Immature natural killer cell (primary cell): ENCODE data around the gene KCNMA1. TPM values are rescaled to one million over a fixed set of nuclear protein-coding genes. Genes with fewer than 3 reads are reported as not detected.

Source experiments
- DNase-seq, 3 donors: peaks; one replicate each; pipeline ENCODE4 v3.0.0; 2022; ENCODE audit warnings: mixed read lengths in 1 of 3
- H3K27ac Mint-ChIP-seq, 6 donors: one replicate each; pipeline ENCODE4 v1.8.0; 2020; ENCODE audit warnings: mixed read lengths in 6 of 6, mild to moderate bottlenecking in 5 of 6, inconsistent platforms in 4 of 6, moderate library complexity in 3 of 6
- H3K27me3 Mint-ChIP-seq, 3 donors: one replicate each; pipeline ENCODE4 v1.8.0; 2020 to 2021; ENCODE audit warnings: low read depth in 3 of 3, mild to moderate bottlenecking in 3 of 3, mixed read lengths in 3 of 3, moderate library complexity in 3 of 3, inconsistent platforms in 1 of 3
- H3K36me3 Mint-ChIP-seq, 3 donors: one replicate each; pipeline ENCODE4 v1.8.0; 2020; ENCODE audit warnings: mixed read lengths in 3 of 3, inconsistent platforms in 2 of 3, mild to moderate bottlenecking in 2 of 3
- H3K4me1 Mint-ChIP-seq, 2 donors: one replicate each; pipeline ENCODE4 v1.8.0; 2020; ENCODE audit warnings: inconsistent platforms in 2 of 2, mild to moderate bottlenecking in 2 of 2, mixed read lengths in 2 of 2, moderate library complexity in 1 of 2
- H3K4me3 Mint-ChIP-seq, 5 donors: one replicate each; pipeline ENCODE4 v1.8.0; 2020; ENCODE audit warnings: mild to moderate bottlenecking in 5 of 5, mixed read lengths in 5 of 5, inconsistent platforms in 3 of 5, moderate library complexity in 3 of 5
- H3K9me3 Mint-ChIP-seq, 6 donors: one replicate each; pipeline ENCODE4 v1.8.0; 2020; ENCODE audit warnings: mild to moderate bottlenecking in 6 of 6, mixed read lengths in 6 of 6, inconsistent platforms in 4 of 6, moderate library complexity in 3 of 6
- polyA plus RNA-seq, 3 donors: library from polyadenylated mRNA; unstranded; fragments of 300-500 nt; fragmentation: Illumina TruSeq; gene quantifications; one replicate each; pipeline ENCODE4 v1.2.3, GENCODE V29; 2021

The KCNMA1 gene
- polyA plus RNA-seq, 3 donors from 2014 or later: not detected

- Mint-ChIP-seq H3K36me3 (no peaks in the 10 kb centered on the region), H3K4me1 (no peaks in the 10 kb centered on the region), H3K9me3 (no peaks in the 10 kb centered on the region), H3K27me3 (peaks cover 0 to 7% (median 4%) of the 10 kb centered on the region in 3 donors), H3K4me3 (no peak overlapping the region), H3K27ac (no peak overlapping the region)
- no peak for DNase-seq
These were observed 634.7 kb downstream of the KCNMA1 start for GRCh38 chr10:77002872-77003271.

- DNase-seq: no peak
- no peaks in the 10 kb centered on the region for H3K36me3 Mint-ChIP-seq
- peaks cover 0 to 7% (median 4%) of the 10 kb centered on the region in 3 donors for H3K27me3 Mint-ChIP-seq
- no peak overlapping the region for H3K4me3 Mint-ChIP-seq
- no peaks in the 10 kb centered on the region for H3K4me1 Mint-ChIP-seq
- H3K9me3 Mint-ChIP-seq: no peaks in the 10 kb centered on the region
- no peak overlapping the region for H3K27ac Mint-ChIP-seq
These were observed 636.4 kb downstream of the KCNMA1 start for GRCh38 chr10:77001206-77001605.

- DNase-seq: no peak
- Mint-ChIP-seq H3K27me3 (peaks cover 0 to 5% (median 4%) of the 10 kb centered on the region in 3 donors), H3K4me1 (no peaks in the 10 kb centered on the region), H3K4me3 (no peak overlapping the region), H3K36me3 (no peaks in the 10 kb centered on the region), H3K27ac (no peak overlapping the region), H3K9me3 (no peaks in the 10 kb centered on the region)
These were observed 639.2 kb downstream of the KCNMA1 start for GRCh38 chr10:76998451-76998850.

GRCh38 chr10:76997631-76998030 lies 640.0 kb downstream of the KCNMA1 start:
- H3K4me3 Mint-ChIP-seq: no peak overlapping the region
- no peaks in the 10 kb centered on the region for H3K36me3 Mint-ChIP-seq
- H3K27ac Mint-ChIP-seq: no peak overlapping the region
- no peaks in the 10 kb centered on the region for H3K9me3 Mint-ChIP-seq
- DNase-seq: no peak
- no peaks in the 10 kb centered on the region for H3K4me1 Mint-ChIP-seq
- peaks cover 0 to 6% (median 4%) of the 10 kb centered on the region in 3 donors for H3K27me3 Mint-ChIP-seq

- no peak overlapping the region for H3K4me3 Mint-ChIP-seq
These were observed 642.6 kb downstream of the KCNMA1 start for GRCh38 chr10:76995023-76995422.

GRCh38 chr10:76993213-76993612 lies 644.4 kb downstream of the KCNMA1 start:
- H3K4me1 Mint-ChIP-seq: no peaks in the 10 kb centered on the region
- H3K9me3 Mint-ChIP-seq: no peaks in the 10 kb centered on the region
- peaks cover 0 to 2% (median 0%) of the 10 kb centered on the region in 3 donors for H3K27me3 Mint-ChIP-seq
- H3K4me3 Mint-ChIP-seq: no peak overlapping the region
- H3K36me3 Mint-ChIP-seq: no peaks in the 10 kb centered on the region
- no peak overlapping the region for H3K27ac Mint-ChIP-seq
- DNase-seq: no peak

More at GRCh38 chr10:76995023-76995422, 642.6 kb downstream of the KCNMA1 start:
- DNase-seq: no peak
- H3K27me3 Mint-ChIP-seq: peaks cover 0 to 6% (median 0%) of the 10 kb centered on the region in 3 donors
- H3K36me3 Mint-ChIP-seq: no peaks in the 10 kb centered on the region
- no peak overlapping the region for H3K27ac Mint-ChIP-seq
- no peaks in the 10 kb centered on the region for H3K9me3 Mint-ChIP-seq
- H3K4me1 Mint-ChIP-seq: no peaks in the 10 kb centered on the region

GRCh38 chr10:76992467-76992866 lies 645.1 kb downstream of the KCNMA1 start:
- Mint-ChIP-seq H3K4me1 (no peaks in the 10 kb centered on the region), H3K27me3 (peaks cover 0 to 3% (median 0%) of the 10 kb centered on the region in 3 donors), H3K9me3 (no peaks in the 10 kb centered on the region), H3K27ac (no peak overlapping the region), H3K36me3 (no peaks in the 10 kb centered on the region), H3K4me3 (no peak overlapping the region)
- no peak for DNase-seq

- H3K9me3 Mint-ChIP-seq: no peaks in the 10 kb centered on the region
- no peaks in the 10 kb centered on the region for H3K36me3 Mint-ChIP-seq
- DNase-seq: no peak
- no peak overlapping the region for H3K4me3 Mint-ChIP-seq
- H3K4me1 Mint-ChIP-seq: no peaks in the 10 kb centered on the region
- peaks cover 0 to 3% (median 0%) of the 10 kb centered on the region in 3 donors for H3K27me3 Mint-ChIP-seq
- H3K27ac Mint-ChIP-seq: no peak overlapping the region
These were observed 646.0 kb downstream of the KCNMA1 start for GRCh38 chr10:76991621-76992020.

- Mint-ChIP-seq H3K27ac (no peak overlapping the region), H3K36me3 (no peaks in the 10 kb centered on the region), H3K4me3 (no peak overlapping the region), H3K4me1 (no peaks in the 10 kb centered on the region), H3K9me3 (no peaks in the 10 kb centered on the region), H3K27me3 (peaks cover 0 to 3% (median 0%) of the 10 kb centered on the region in 3 donors)
- DNase-seq: no peak
These were observed 647.0 kb downstream of the KCNMA1 start for GRCh38 chr10:76990561-76990960.

GRCh38 chr10:76984559-76985443 lies 652.8 kb downstream of the KCNMA1 start:
- no peaks in the 10 kb centered on the region for H3K4me1 Mint-ChIP-seq
- DNase-seq: peak; percentile 37 to 50 (median 43)
- H3K27ac Mint-ChIP-seq: no peak overlapping the region
- H3K27me3 Mint-ChIP-seq: peaks cover 1 to 7% (median 2%) of the 10 kb centered on the region in 3 donors
- H3K4me3 Mint-ChIP-seq: no peak overlapping the region
- H3K9me3 Mint-ChIP-seq: no peaks in the 10 kb centered on the region
- no peaks in the 10 kb centered on the region for H3K36me3 Mint-ChIP-seq

GRCh38 chr10:76983624-76984023 lies 654.0 kb downstream of the KCNMA1 start:
- Mint-ChIP-seq H3K27me3 (peaks cover 1 to 7% (median 2%) of the 10 kb centered on the region in 3 donors), H3K36me3 (no peaks in the 10 kb centered on the region), H3K9me3 (no peaks in the 10 kb centered on the region), H3K4me1 (no peaks in the 10 kb centered on the region), H3K4me3 (no peak overlapping the region), H3K27ac (no peak overlapping the region)
- no peak for DNase-seq

GRCh38 chr10:76982671-76983070 lies 654.9 kb downstream of the KCNMA1 start:
- H3K36me3 Mint-ChIP-seq: no peaks in the 10 kb centered on the region
- no peak overlapping the region for H3K4me3 Mint-ChIP-seq
- DNase-seq: no peak
- H3K27me3 Mint-ChIP-seq: peaks cover 0 to 7% (median 2%) of the 10 kb centered on the region in 3 donors
- H3K27ac Mint-ChIP-seq: no peak overlapping the region
- no peaks in the 10 kb centered on the region for H3K4me1 Mint-ChIP-seq
- no peaks in the 10 kb centered on the region for H3K9me3 Mint-ChIP-seq

- H3K36me3 Mint-ChIP-seq: no peaks in the 10 kb centered on the region
- no peak for DNase-seq
- H3K27me3 Mint-ChIP-seq: peaks cover 0 to 11% (median 2%) of the 10 kb centered on the region in 3 donors
- no peak overlapping the region for H3K27ac Mint-ChIP-seq
- no peaks in the 10 kb centered on the region for H3K4me1 Mint-ChIP-seq
- no peak overlapping the region for H3K4me3 Mint-ChIP-seq
- no peaks in the 10 kb centered on the region for H3K9me3 Mint-ChIP-seq
These were observed 656.4 kb downstream of the KCNMA1 start for GRCh38 chr10:76981251-76981650.

- Mint-ChIP-seq H3K27me3 (peaks cover 0 to 16% (median 2%) of the 10 kb centered on the region in 3 donors), H3K27ac (no peak overlapping the region), H3K36me3 (no peaks in the 10 kb centered on the region), H3K4me1 (no peaks in the 10 kb centered on the region), H3K4me3 (no peak overlapping the region), H3K9me3 (no peaks in the 10 kb centered on the region)
- no peak for DNase-seq
These were observed 659.7 kb downstream of the KCNMA1 start for GRCh38 chr10:76977901-76978300.
